Measurements from ENCODE around the gene PNLIPRP3.

GRCh38 chr10:116490028-116490662 lies 62.5 kb downstream of the PNLIPRP3 start:
- TF ChIP-seq, protein P1, sequence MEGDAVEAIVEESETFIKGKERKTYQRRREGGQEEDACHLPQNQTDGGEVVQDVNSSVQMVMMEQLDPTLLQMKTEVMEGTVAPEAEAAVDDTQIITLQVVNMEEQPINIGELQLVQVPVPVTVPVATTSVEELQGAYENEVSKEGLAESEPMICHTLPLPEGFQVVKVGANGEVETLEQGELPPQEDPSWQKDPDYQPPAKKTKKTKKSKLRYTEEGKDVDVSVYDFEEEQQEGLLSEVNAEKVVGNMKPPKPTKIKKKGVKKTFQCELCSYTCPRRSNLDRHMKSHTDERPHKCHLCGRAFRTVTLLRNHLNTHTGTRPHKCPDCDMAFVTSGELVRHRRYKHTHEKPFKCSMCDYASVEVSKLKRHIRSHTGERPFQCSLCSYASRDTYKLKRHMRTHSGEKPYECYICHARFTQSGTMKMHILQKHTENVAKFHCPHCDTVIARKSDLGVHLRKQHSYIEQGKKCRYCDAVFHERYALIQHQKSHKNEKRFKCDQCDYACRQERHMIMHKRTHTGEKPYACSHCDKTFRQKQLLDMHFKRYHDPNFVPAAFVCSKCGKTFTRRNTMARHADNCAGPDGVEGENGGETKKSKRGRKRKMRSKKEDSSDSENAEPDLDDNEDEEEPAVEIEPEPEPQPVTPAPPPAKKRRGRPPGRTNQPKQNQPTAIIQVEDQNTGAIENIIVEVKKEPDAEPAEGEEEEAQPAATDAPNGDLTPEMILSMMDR (IDR thresholded peaks at IDR 0.05): peak; percentile 34 to 68 (median 53)
- TF ChIP-seq POLR2A (IDR thresholded peaks at IDR 0.05): no peak
- TF ChIP-seq POLR2AphosphoS5 (IDR thresholded peaks at IDR 0.05): no peak
- no peak for TF ChIP-seq EP300 (IDR thresholded peaks at IDR 0.05; ENCODE audit: low read depth)

Data from transverse colon (tissue), 4 donors.